ENCODE data around the gene KCTD3.

The KCTD3 gene

DNA sequence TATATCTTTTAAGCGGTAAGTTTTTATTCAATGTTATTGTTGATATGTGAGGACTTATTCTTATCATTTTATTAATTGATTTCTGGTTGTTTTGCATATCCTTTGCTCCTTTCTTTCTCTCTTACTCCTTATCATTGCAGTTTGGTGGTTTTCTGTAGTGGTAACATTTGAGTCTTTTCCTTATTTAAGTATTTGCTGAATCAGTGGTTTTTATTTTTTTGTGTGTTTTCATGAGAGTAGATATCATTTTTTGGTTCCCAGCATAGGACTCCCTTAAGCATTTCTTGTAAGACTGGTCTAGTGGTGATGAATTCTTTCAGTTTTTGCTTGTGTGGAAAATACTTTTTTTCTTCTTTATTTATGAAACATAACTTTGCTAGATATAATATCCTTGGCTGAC, 12.2 kb upstream of the KCTD3 start:
- no peak for DNase-seq (ENCODE audit: low read depth)
- no peak overlapping the region for H3K4me3 ChIP-seq (ENCODE audit: low read depth, low read length)

- H3K4me3 ChIP-seq (ENCODE audit: low read depth, low read length): no peak overlapping the region
- DNase-seq (ENCODE audit: low read depth): no peak
Measured at GRCh38 chr1:215555531-215555930, 11.6 kb upstream of the KCTD3 start.

- no peak overlapping the region for H3K4me3 ChIP-seq (ENCODE audit: low read depth, low read length)
- DNase-seq (ENCODE audit: low read depth): no peak
Measured at GRCh38 chr1:215556996-215557395, 10.1 kb upstream of the KCTD3 start.

GRCh38 chr1:215557504-215557903, 9.6 kb upstream of the KCTD3 start:
- no peak overlapping the region for H3K4me3 ChIP-seq (ENCODE audit: low read depth, low read length)
- DNase-seq (ENCODE audit: low read depth): no peak

DNA sequence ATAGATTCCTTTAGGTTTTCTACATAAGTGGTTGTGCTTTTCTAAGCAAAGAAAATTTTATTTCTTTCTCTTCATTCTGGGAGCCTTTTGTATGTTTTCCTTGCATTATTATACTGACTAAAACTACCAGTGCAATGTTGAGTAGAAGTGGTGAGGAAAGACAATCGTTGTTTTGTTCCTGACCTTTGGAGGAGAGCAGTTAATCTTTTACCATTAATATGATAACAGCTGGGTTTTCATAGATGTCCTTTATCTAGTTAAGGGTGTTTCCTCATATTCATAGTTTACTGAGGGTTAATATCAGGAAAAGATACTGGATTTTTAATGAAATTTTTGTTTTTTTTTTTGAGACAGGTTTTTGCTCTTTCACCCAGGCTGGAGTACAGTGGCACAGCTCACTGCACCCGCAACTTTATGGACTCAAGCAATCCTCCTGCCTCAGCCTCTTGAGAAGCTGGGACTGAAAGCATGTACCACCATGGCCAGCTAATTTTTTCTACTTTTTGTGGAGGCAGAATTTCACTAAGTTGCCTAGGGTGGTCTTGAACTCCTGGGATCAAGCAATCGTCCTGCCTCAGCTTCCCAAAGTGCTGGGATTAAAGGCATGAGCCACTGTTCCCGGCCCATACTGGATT, 9.0 kb upstream of the KCTD3 start:
- H3K4me3 ChIP-seq (ENCODE audit: low read depth, low read length): no peak overlapping the region
- DNase-seq (ENCODE audit: low read depth): no peak

DNA sequence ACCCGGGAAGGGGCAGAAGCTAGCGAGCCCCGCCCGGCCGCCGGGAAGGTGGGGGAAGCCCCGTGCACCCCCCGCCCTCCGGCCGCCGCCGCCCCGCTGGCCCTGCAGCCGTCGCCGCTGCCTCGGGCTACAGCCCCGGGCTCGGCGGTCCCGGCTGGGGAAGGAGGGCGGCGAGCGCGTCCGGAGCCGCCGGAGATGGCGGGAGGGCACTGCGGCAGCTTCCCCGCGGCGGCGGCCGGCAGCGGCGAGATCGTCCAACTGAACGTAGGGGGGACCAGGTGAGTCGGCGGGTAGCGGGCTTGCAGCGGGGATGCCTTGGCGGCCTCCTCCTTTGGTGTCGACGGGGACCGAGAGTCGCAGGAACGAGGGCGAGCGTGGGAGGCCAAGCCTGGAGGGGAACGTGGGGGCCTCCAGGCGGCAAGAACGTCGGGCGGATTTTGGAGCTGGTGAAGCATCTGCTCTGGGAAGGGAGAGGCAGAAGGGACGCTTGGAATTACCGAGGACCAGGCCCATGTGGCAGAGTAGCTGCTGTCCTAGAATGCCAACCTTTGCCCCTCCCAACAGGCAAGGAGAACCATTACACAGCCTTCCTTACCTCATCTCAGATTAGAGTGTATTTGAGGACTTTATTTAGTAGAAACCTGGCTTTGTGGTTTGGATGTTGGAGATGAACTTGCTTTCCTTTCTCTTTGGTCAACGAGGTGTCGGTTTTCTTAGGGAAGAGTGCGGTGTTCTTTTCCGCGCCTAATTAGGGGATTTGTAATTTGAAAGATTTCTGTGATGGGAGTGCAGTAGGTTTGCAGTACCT, 591 bp downstream of the KCTD3 start:
- no peak for DNase-seq (ENCODE audit: low read depth)
- H3K4me3 ChIP-seq (ENCODE audit: low read depth, low read length): peak overlapping the region; percentile 74

GRCh38 chr1:215568299-215568692, 1.2 kb downstream of the KCTD3 start:
- H3K4me3 ChIP-seq (ENCODE audit: low read depth, low read length): peak overlapping the region; percentile 74
- DNase-seq (ENCODE audit: low read depth): peak; percentile 37

GRCh38 chr1:215569986-215570824, 3.1 kb downstream of the KCTD3 start:
- no peak overlapping the region for H3K4me3 ChIP-seq (ENCODE audit: low read depth, low read length)

GRCh38 chr1:215581896-215582295, 14.8 kb downstream of the KCTD3 start:
- H3K4me3 ChIP-seq (ENCODE audit: low read depth, low read length): no peak overlapping the region
- DNase-seq (ENCODE audit: low read depth): no peak

More at GRCh38 chr1:215569986-215570824, 3.1 kb downstream of the KCTD3 start:
- DNase-seq (ENCODE audit: low read depth): no peak

- no peak overlapping the region for H3K4me3 ChIP-seq (ENCODE audit: low read depth, low read length)
- no peak for DNase-seq (ENCODE audit: low read depth)
Measured at GRCh38 chr1:215583185-215583749, 16.2 kb downstream of the KCTD3 start.

DNA sequence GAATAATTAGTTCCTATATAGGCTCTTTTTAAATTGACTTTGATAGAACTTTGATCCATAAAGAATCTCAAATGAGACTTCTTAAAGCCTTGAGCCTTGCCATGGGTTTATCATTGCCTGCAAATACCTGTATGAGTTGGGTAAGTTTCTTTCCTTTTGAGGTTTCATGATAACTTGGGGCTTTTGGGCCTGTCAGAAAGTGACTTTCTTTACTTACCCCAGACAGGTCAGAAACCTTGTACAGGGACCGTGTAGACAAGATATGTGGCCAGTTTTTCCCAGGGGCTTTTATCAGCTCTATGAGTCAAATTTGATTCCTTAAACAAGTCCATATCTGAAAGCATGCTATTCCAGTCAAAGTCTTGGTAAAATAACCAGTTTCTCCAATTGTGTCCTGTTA, 17.3 kb downstream of the KCTD3 start:
- no peak overlapping the region for H3K4me3 ChIP-seq (ENCODE audit: low read depth, low read length)
- DNase-seq (ENCODE audit: low read depth): no peak

GRCh38 chr1:215589650-215590435, 22.7 kb downstream of the KCTD3 start:
- H3K4me3 ChIP-seq (ENCODE audit: low read depth, low read length): no peak overlapping the region
- no peak for DNase-seq (ENCODE audit: low read depth)

- no peak for DNase-seq (ENCODE audit: low read depth)
- H3K4me3 ChIP-seq (ENCODE audit: low read depth, low read length): no peak overlapping the region
Measured at GRCh38 chr1:215590779-215591491, 23.8 kb downstream of the KCTD3 start.

- no peak overlapping the region for H3K4me3 ChIP-seq (ENCODE audit: low read depth, low read length)
- no peak for DNase-seq (ENCODE audit: low read depth)
Measured at GRCh38 chr1:215594640-215595039, 27.5 kb downstream of the KCTD3 start.

- no peak overlapping the region for H3K4me3 ChIP-seq (ENCODE audit: low read depth, low read length)
- no peak for DNase-seq (ENCODE audit: low read depth)
Measured at GRCh38 chr1:215595231-215595630, 28.1 kb downstream of the KCTD3 start.

DNA sequence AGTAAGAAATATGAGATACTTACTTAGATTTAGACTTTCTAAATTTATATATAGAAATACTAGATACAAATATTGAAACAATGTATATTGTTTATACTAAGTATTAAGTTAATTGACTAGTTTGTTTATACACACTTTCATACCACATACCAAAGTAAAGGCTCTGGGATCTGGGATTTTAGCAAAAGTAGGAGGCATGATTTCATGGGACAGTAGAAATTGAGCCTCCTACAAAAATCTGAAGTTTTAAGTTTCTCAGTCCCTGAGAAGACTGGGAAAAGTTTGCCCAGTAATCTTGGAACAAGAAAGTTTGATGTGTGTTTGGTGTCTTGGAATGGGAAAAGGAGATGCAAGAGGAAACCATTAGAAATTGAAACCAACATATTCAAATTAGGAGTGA, 30.9 kb downstream of the KCTD3 start:
- DNase-seq (ENCODE audit: low read depth): no peak
- no peak overlapping the region for H3K4me3 ChIP-seq (ENCODE audit: low read depth, low read length)

- H3K4me3 ChIP-seq (ENCODE audit: low read depth, low read length): no peak overlapping the region
- peak; percentile 45 for DNase-seq (ENCODE audit: low read depth)
Measured at GRCh38 chr1:215599418-215600074, 32.4 kb downstream of the KCTD3 start.

DNA sequence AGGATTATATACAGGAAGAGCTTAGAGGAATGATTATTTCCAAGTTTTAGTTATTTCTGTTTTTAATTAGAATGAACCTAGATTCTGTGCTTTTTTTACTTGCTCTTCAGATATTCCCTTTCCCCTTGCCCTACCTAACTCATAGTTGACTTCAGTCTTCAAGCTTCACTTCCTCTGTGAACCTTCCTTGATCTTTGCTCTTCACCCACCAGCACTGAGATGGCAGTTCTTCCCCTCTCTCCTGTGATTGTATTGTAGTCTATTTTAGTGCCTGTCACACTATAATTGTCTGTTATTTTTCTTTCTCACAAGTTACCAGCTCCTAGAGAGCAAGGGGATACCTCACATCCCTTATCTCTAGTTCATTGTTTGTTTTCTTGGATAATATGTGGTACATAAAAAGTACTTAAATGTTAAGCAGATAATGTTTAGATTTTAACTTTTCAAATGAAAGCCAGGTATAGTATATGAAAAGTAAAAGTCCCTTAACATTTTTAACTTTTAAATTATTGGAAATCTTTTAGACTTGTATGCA, 33.2 kb downstream of the KCTD3 start:
- no peak overlapping the region for H3K4me3 ChIP-seq (ENCODE audit: low read depth, low read length)
- no peak for DNase-seq (ENCODE audit: low read depth)

Measured in skeletal muscle cell (primary cell).